HS-27A (cell line): ENCODE data around the gene STK10.

ENCODE experiments used
- DNase-seq: peaks from one replicate; pipeline ENCODE4 v3.0.0-alpha.2; 2012; ENCODE audit warnings: low read depth, missing footprints

Gene STK10

GRCh38 chr5:172188893-172189692, 1.1 kb upstream of the STK10 start:
- DNase-seq, result no peak

- DNase-seq, result peak; percentile 31
Measured at GRCh38 chr5:172187118-172188032, 649 bp downstream of the STK10 start.

- DNase-seq, result no peak
Measured at GRCh38 chr5:172186114-172186695, 1.8 kb downstream of the STK10 start.

- DNase-seq, result no peak
Measured at GRCh38 chr5:172185096-172185461, 2.9 kb downstream of the STK10 start.

GRCh38 chr5:172183881-172184280, 4.1 kb downstream of the STK10 start:
- no peak for DNase-seq

GRCh38 chr5:172182291-172182690, 5.7 kb downstream of the STK10 start:
- DNase-seq, result no peak

- no peak for DNase-seq
Measured at GRCh38 chr5:172180936-172181335, 7.1 kb downstream of the STK10 start.

- DNase-seq, result no peak
Measured at GRCh38 chr5:172178991-172179989, 8.7 kb downstream of the STK10 start.

- no peak for DNase-seq
Measured at GRCh38 chr5:172178301-172178987, 9.6 kb downstream of the STK10 start.

- DNase-seq, result no peak
Measured at GRCh38 chr5:172177176-172177575, 10.8 kb downstream of the STK10 start.

GRCh38 chr5:172175263-172175719, 12.7 kb downstream of the STK10 start:
- no peak for DNase-seq

GRCh38 chr5:172173564-172174153, 14.4 kb downstream of the STK10 start:
- DNase-seq, result no peak

GRCh38 chr5:172172912-172173563, 15.0 kb downstream of the STK10 start:
- DNase-seq, result no peak

GRCh38 chr5:172171118-172171517, 16.9 kb downstream of the STK10 start:
- no peak for DNase-seq

GRCh38 chr5:172170251-172170701, 17.7 kb downstream of the STK10 start:
- DNase-seq, result no peak

- DNase-seq, result no peak
Measured at GRCh38 chr5:172169216-172169615, 18.8 kb downstream of the STK10 start.

- no peak for DNase-seq
Measured at GRCh38 chr5:172168311-172168710, 19.7 kb downstream of the STK10 start.

- no peak for DNase-seq
Measured at GRCh38 chr5:172167895-172168294, 20.1 kb downstream of the STK10 start.

GRCh38 chr5:172166030-172166826, 21.8 kb downstream of the STK10 start:
- DNase-seq, result no peak
